WTC11 (cell line): Measurements from ENCODE around the gene HOXC4. TPM values are rescaled to one million over a fixed set of nuclear protein-coding genes. Genes with fewer than 3 reads are reported as not detected.
"Not testable (repeated sequence)": the region's sequence is repeated elsewhere in the genome, so short reads cannot be mapped to it uniquely, and the experiment has no call there.

ENCODE experiments used
- ATAC-seq: fragments of 200-7000 bp; cut with Tn5 transposase; 2 replicates; pipeline ENCODE4 v1.10.0; 2021; ENCODE audit warnings: mild to moderate bottlenecking, moderate library complexity
- CTCF ChIA-PET: fragments of 300-600 bp; sonication (Branson Sonifier 250); formaldehyde crosslinking; loops from one replicate; lab custom pipeline; 2021; ENCODE audit warnings: antibody characterized with exemption; lab: Charles Lee
- POLR2A ChIA-PET: fragments of 350-600 bp; sonication (Branson Sonifier 250); formaldehyde crosslinking; loops from one replicate; lab custom pipeline; 2021; ENCODE audit warnings: antibody characterized with exemption; lab: Charles Lee
- DNase-seq: peaks from one replicate; pipeline ENCODE4 v3.0.0; 2021; ENCODE audit warnings: low spot score
- H3K27ac Mint-ChIP-seq: 2 replicates; pipeline ENCODE4 v1.8.0; 2021; ENCODE audit warnings: mixed read lengths
- H3K27me3 Mint-ChIP-seq: 2 replicates; pipeline ENCODE4 v1.8.0; 2021; ENCODE audit warnings: low read depth, mild to moderate bottlenecking, moderate library complexity, mixed read lengths
- H3K36me3 Mint-ChIP-seq: 2 replicates; pipeline ENCODE4 v1.8.0; 2021; ENCODE audit warnings: mixed read lengths
- H3K4me1 Mint-ChIP-seq: 2 replicates; pipeline ENCODE4 v1.8.0; 2022; ENCODE audit warnings: mixed read lengths
- H3K4me3 Mint-ChIP-seq: 2 replicates; pipeline ENCODE4 v1.8.0; 2021; ENCODE audit warnings: mild to moderate bottlenecking, moderate library complexity, mixed read lengths
- H3K9me3 Mint-ChIP-seq: 2 replicates; pipeline ENCODE4 v1.8.0; 2021; ENCODE audit warnings: mixed read lengths
- CREB1 ChIP-seq: sonication (generic); formaldehyde crosslinking; IDR thresholded peaks from 2 replicates; pipeline ENCODE4 v1.8.0; 2023; ENCODE audit warnings: mild to moderate bottlenecking, missing genetic modification reagents
- OVOL2 ChIP-seq: fragments of 250-450 bp; sonication (Bioruptor Pico); IDR thresholded peaks from 2 replicates; pipeline ENCODE4 v1.9.0; 2021; ENCODE audit warnings: mild to moderate bottlenecking, borderline replicate concordance
- ZBTB21 ChIP-seq: sonication (generic); formaldehyde crosslinking; IDR thresholded peaks from 2 replicates; pipeline ENCODE4 v1.8.1; 2023; ENCODE audit warnings: mild to moderate bottlenecking, missing genetic modification reagents, borderline replicate concordance
- ZNF121 ChIP-seq: sonication (generic); formaldehyde crosslinking; IDR thresholded peaks from 2 replicates; pipeline ENCODE4 v1.8.0; 2023; ENCODE audit warnings: missing genetic modification reagents
- ZNF138 ChIP-seq: sonication (generic); formaldehyde crosslinking; conservative IDR thresholded peaks from 2 replicates; pipeline ENCODE4 v1.8.1; 2022; ENCODE audit warnings: mild to moderate bottlenecking, moderate library complexity, missing genetic modification reagents
- total RNA-seq: library from RNA; stranded (reverse); gene quantifications from 3 replicates; pipeline ENCODE4 v1.2.3, GENCODE V29; 2021
- TF ChIP-seq, protein P1 (sequence below): fragments of 250-450 bp; sonication (Bioruptor Pico); IDR thresholded peaks from 2 replicates; pipeline ENCODE4 v1.9.0; 2021; ENCODE audit warnings: mild to moderate bottlenecking
- TF ChIP-seq, protein P2 (sequence below): sonication (generic); formaldehyde crosslinking; IDR thresholded peaks from 2 replicates; pipeline ENCODE4 v1.8.1; 2022; ENCODE audit warnings: low read depth, mild to moderate bottlenecking, moderate library complexity, missing genetic modification reagents, borderline replicate concordance
- TF ChIP-seq, protein P3 (sequence below): sonication (generic); formaldehyde crosslinking; IDR thresholded peaks from 2 replicates; pipeline ENCODE4 v1.8.1; 2022; ENCODE audit warnings: mild to moderate bottlenecking, missing genetic modification reagents, moderate library complexity, borderline replicate concordance

Gene HOXC4
- total RNA-seq, 1 experiment from 2014 or later = 0.46 TPM

DNA sequence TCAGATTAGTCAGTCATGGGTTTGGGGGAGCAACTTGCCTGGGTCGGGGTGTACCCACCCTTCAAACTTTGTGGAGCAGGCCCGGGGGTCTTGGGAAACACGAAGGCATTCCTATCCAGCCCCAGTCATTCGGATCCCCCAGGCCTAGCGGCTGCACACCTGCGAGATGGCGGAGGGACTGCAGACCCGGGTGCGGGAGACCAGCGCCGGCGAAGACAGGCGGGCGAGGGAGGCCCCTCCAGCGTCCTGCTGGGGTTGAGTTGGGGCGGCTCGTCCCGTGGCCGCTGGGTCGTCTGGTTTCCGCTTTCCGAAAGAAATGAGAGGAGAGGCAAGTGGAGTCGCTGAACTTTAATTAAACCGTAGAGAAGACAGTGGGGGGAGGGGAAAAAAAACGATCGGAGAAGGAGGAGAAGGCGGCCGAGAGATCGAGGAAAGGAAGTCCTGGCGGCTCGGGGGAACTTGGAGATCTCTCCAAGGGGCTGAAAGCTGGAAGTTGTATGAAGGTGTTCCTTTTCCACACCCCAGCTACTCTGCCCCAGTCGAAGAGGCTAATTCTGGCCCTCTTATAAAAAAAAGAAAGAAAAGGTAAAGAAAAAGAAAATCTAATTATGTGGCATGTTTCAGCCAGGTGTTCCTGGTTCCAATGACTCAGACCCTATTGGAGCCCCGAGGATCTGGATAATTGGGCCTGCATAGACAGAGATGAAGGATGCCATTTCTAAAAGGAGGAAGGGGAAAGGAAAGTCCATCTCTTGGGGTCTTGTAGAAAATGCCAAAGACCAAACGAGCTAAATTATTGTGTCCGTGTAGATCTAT lies 28.2 kb downstream of the HOXC4 start:
- Mint-ChIP-seq H3K27me3 (peaks cover 99% of the 10 kb centered on the region), H3K4me1 (peaks cover 56% of the 10 kb centered on the region), H3K4me3 (peak overlapping the region; percentile 65), H3K27ac (peak overlapping the region; percentile 65; the same call in 1 of the 2 replicates)
- POLR2A ChIA-PET, H3K9me3 Mint-ChIP-seq, ATAC-seq, H3K36me3 Mint-ChIP-seq: not testable (repeated sequence)
- 0 out of 2 replicates have a peak, but pooled peaks have one; percentile 18 for TF ChIP-seq ZNF121 (CRISPR knock-in tag)
- peak; percentile 65 for DNase-seq
- CTCF ChIA-PET = interaction anchor here (0.6 kb wide), 2 partner anchors 87 to 304 kb away, joined by 3 to 4 read pairs; no protein-coding TSS in a partner anchor

DNA sequence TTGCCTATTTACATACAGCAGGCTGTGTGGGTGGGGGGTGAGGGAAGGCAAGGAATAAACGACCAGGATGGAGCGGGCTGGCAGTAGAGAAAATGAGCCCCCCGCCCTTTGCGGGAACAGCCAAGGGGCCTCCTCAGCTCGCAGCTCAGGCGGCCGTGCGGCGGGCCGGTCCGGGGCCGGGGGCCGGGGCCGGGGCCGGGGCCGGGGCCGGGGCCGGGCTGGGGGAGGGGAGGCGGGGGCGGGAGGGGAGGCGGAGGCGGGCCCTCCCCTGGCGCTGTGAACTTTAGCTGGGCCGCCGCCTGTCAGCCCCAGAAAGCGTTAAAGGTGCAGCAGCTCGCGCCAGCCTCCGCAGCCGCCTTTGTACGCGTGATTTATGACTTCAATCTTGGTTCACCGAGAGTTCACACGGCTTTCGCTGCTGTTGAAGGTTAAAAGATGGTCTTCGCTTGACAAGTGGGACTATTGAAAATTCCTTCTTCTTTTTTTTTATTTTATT lies 28.8 kb downstream of the HOXC4 start:
- no peaks in the 10 kb centered on the region for H3K9me3 Mint-ChIP-seq
- H3K36me3 Mint-ChIP-seq = no peaks in the 10 kb centered on the region
- no peak overlapping the region for H3K27ac Mint-ChIP-seq
- ChIA-PET POLR2A (no interaction called here), CTCF (interaction anchor here (0.6 kb wide), 3 partner anchors 42 to 303 kb away, joined by 3 to 4 read pairs (median 3); no protein-coding TSS in a partner anchor)
- TF ChIP-seq ZNF138 (CRISPR knock-in tag) = no peak
- TF ChIP-seq, protein P1, sequence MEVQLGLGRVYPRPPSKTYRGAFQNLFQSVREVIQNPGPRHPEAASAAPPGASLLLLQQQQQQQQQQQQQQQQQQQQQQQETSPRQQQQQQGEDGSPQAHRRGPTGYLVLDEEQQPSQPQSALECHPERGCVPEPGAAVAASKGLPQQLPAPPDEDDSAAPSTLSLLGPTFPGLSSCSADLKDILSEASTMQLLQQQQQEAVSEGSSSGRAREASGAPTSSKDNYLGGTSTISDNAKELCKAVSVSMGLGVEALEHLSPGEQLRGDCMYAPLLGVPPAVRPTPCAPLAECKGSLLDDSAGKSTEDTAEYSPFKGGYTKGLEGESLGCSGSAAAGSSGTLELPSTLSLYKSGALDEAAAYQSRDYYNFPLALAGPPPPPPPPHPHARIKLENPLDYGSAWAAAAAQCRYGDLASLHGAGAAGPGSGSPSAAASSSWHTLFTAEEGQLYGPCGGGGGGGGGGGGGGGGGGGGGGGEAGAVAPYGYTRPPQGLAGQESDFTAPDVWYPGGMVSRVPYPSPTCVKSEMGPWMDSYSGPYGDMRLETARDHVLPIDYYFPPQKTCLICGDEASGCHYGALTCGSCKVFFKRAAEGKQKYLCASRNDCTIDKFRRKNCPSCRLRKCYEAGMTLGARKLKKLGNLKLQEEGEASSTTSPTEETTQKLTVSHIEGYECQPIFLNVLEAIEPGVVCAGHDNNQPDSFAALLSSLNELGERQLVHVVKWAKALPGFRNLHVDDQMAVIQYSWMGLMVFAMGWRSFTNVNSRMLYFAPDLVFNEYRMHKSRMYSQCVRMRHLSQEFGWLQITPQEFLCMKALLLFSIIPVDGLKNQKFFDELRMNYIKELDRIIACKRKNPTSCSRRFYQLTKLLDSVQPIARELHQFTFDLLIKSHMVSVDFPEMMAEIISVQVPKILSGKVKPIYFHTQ = no peak
- TF ChIP-seq, protein P2, sequence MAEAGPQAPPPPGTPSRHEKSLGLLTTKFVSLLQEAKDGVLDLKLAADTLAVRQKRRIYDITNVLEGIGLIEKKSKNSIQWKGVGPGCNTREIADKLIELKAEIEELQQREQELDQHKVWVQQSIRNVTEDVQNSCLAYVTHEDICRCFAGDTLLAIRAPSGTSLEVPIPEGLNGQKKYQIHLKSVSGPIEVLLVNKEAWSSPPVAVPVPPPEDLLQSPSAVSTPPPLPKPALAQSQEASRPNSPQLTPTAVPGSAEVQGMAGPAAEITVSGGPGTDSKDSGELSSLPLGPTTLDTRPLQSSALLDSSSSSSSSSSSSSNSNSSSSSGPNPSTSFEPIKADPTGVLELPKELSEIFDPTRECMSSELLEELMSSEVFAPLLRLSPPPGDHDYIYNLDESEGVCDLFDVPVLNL (CRISPR knock-in tag) = no peak
- no peak for TF ChIP-seq CREB1 (CRISPR knock-in tag)
- TF ChIP-seq ZNF121 (CRISPR knock-in tag) = no peak
- TF ChIP-seq OVOL2 (CRISPR knock-in tag) = no peak
- TF ChIP-seq ZBTB21 (CRISPR knock-in tag) = no peak
- TF ChIP-seq, protein P3, sequence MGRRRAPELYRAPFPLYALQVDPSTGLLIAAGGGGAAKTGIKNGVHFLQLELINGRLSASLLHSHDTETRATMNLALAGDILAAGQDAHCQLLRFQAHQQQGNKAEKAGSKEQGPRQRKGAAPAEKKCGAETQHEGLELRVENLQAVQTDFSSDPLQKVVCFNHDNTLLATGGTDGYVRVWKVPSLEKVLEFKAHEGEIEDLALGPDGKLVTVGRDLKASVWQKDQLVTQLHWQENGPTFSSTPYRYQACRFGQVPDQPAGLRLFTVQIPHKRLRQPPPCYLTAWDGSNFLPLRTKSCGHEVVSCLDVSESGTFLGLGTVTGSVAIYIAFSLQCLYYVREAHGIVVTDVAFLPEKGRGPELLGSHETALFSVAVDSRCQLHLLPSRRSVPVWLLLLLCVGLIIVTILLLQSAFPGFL (CRISPR knock-in tag) = no peak
- H3K4me3 Mint-ChIP-seq = peak overlapping the region; percentile 65
- peaks cover 99% of the 10 kb centered on the region for H3K27me3 Mint-ChIP-seq
- ATAC-seq (0 out of 2 replicates have a peak, but pooled peaks have one; percentile 30), DNase-seq (peak; percentile 53)
- H3K4me1 Mint-ChIP-seq = peaks cover 50% of the 10 kb centered on the region

DNA sequence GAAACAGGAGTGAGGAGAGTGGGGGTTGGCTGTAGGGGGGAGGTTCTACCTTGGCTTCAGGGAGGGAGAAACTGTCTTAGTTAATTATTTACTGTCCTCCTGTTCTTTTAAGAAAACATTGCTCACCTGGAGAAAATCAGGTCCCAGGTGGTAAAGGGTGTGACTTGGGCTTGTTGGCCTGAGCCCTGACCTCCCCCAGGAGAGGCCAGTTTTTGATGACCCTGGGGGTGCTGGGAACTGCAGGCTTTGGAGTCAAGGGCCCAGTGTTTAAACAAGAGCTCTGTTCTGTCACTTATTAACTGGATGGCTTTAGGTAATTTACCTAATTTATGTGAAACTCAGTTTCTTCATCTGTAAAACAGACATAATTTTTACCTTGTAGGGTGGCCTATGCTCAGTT lies 34.4 kb downstream of the HOXC4 start:
- Mint-ChIP-seq H3K4me1 (peaks cover 11% of the 10 kb centered on the region), H3K27me3 (peaks cover 100% of the 10 kb centered on the region)
- H3K9me3 Mint-ChIP-seq, H3K4me3 Mint-ChIP-seq, H3K36me3 Mint-ChIP-seq, DNase-seq, ATAC-seq, POLR2A ChIA-PET, CTCF ChIA-PET, H3K27ac Mint-ChIP-seq: not testable (repeated sequence)

DNA sequence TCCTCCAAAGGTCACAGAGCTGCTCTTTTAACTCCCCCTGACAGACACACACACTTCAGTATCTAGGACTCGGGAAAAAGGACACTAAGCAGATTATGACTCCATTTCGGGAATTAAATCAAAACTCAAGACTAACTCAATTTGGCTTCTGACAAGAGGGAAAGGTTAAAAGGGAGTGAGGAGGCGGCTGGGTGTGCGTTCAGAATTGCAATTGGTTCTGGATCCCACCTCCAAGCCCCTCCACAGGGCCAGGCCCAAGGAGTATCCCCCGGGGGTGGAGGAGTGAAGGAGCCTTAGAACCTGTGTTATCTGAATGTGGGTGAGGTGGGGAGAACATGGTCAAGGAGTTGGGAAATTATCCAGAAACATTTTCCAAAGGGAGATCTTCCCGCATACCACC lies 35.8 kb downstream of the HOXC4 start:
- peaks cover 100% of the 10 kb centered on the region for H3K27me3 Mint-ChIP-seq
- ATAC-seq, H3K36me3 Mint-ChIP-seq, POLR2A ChIA-PET, H3K27ac Mint-ChIP-seq, DNase-seq, H3K9me3 Mint-ChIP-seq, H3K4me1 Mint-ChIP-seq, CTCF ChIA-PET: not testable (repeated sequence)
- H3K4me3 Mint-ChIP-seq = peak overlapping the region; percentile 67; the same call in 1 of the 2 replicates

DNA sequence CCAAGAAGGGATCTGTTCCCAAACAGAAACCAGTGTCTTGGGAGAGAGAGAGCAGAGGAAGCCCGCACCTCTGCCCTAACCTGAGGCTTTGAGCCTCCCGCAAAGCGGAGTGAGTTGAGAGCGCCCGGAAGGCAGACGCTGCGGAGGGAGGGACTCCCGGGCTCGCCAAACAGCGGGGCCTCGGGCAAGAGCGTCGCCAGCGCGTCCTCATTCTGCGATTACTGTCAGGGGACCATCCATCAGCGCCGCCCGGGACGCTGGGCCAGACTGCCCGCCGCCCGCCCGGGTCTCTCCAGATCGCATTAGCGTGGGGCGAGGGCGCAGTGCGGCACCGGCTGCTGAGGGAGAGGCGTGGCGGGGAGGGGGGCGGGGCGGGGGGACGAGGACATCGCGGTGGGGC lies 36.7 kb downstream of the HOXC4 start:
- H3K27me3 Mint-ChIP-seq = peaks cover 100% of the 10 kb centered on the region
- ATAC-seq, H3K27ac Mint-ChIP-seq, POLR2A ChIA-PET, H3K4me1 Mint-ChIP-seq, H3K9me3 Mint-ChIP-seq, H3K36me3 Mint-ChIP-seq, CTCF ChIA-PET: not testable (repeated sequence)
- peak; percentile 49 for DNase-seq
- H3K4me3 Mint-ChIP-seq = peak overlapping the region; percentile 67

DNA sequence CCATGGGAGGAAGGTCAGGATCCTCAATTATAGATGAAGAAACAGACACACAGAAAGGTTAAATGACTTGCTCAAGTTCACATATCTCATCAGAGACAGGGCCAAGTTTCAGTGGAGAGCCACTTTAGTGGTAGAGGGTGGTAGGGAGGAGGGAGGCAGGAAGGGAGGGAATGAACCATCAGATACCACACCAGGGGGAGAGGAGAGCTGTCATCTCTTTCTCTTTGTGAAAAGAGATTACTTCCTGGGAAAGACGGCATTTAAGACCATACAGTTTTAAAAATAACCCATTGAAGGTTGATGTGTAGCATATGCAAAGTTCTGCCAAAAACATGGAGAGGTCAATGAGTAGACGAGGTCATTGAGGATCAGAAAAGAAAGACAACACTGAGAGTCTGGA lies 39.3 kb downstream of the HOXC4 start:
- H3K9me3 Mint-ChIP-seq, CTCF ChIA-PET, POLR2A ChIA-PET, DNase-seq, ATAC-seq, H3K36me3 Mint-ChIP-seq, H3K27ac Mint-ChIP-seq, H3K4me3 Mint-ChIP-seq, H3K4me1 Mint-ChIP-seq: not testable (repeated sequence)
- H3K27me3 Mint-ChIP-seq = peaks cover 100% of the 10 kb centered on the region

DNA sequence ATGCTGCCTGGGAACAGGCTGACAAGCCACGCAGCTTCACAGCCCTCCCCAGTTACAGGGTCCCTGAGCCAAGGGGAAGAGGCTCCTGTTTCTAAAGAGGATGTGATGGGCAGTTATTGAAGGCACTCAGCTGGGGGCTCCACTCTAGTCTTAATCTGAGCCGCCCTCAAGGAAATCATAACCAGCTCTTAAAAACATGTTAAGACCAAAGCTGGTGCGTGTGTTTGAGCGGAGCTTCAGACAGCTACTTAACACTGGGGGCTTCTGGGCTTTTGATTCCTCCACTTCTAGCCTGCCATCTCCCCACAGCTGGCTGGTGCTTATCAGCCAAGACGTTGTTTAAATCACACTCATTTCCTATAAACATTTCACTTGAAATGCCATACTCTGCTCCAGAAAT lies 42.3 kb downstream of the HOXC4 start:
- POLR2A ChIA-PET, H3K4me3 Mint-ChIP-seq, H3K27ac Mint-ChIP-seq, H3K36me3 Mint-ChIP-seq, ATAC-seq, H3K9me3 Mint-ChIP-seq, H3K4me1 Mint-ChIP-seq, DNase-seq: not testable (repeated sequence)
- H3K27me3 Mint-ChIP-seq = peaks cover 92% of the 10 kb centered on the region
- CTCF ChIA-PET = interaction anchor here (0.9 kb wide), 1 partner anchor 96 kb away, joined by 3 read pairs; no protein-coding TSS in a partner anchor

DNA sequence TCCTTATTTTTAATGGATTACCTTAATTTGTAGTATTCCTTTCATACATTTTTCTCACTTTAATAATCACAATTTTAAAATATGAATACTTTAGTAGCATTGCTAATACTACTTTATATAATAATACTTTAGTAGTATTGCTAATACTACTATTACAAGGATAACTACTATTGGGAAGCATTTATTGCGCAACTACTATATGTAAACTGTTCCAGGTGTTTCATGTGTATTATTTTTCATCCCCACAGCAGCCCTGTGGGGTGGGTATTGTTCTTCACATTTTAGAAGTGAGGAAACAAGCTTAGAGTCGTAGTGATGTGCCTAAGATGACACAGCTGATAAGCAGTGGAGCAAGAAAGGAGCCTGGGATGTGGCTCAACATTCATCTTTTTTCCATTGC lies 45.0 kb downstream of the HOXC4 start:
- DNase-seq, ATAC-seq, H3K9me3 Mint-ChIP-seq, H3K27ac Mint-ChIP-seq, H3K4me3 Mint-ChIP-seq, H3K4me1 Mint-ChIP-seq, POLR2A ChIA-PET, H3K36me3 Mint-ChIP-seq: not testable (repeated sequence)
- peaks cover 92% of the 10 kb centered on the region for H3K27me3 Mint-ChIP-seq
- CTCF ChIA-PET = interaction anchor here (0.6 kb wide), 1 partner anchor 54 kb away, joined by 3 read pairs; no protein-coding TSS in a partner anchor
